Activated CD4-positive, alpha-beta T cell treated with anti-CD3 and anti-CD28 coated beads, Interleukin-2, Interleukin-6, amounts not matched to agents 100 ng/mL and 50 ng/mL, durations not matched to agents 16 hours and 8 hours (primary cell): ENCODE measurements around the gene TGFB1I1.
"Not testable (repeated sequence)": the region's sequence is repeated elsewhere in the genome, so short reads cannot be mapped to it uniquely, and the experiment has no call there.

Experiments
- DNase-seq: peaks from one replicate; pipeline ENCODE4 v3.0.0-alpha.2; 2020

The TGFB1I1 gene

GRCh38 chr16:31489298-31489564 lies 17.3 kb downstream of the TGFB1I1 start:
- no peak for DNase-seq

DNA sequence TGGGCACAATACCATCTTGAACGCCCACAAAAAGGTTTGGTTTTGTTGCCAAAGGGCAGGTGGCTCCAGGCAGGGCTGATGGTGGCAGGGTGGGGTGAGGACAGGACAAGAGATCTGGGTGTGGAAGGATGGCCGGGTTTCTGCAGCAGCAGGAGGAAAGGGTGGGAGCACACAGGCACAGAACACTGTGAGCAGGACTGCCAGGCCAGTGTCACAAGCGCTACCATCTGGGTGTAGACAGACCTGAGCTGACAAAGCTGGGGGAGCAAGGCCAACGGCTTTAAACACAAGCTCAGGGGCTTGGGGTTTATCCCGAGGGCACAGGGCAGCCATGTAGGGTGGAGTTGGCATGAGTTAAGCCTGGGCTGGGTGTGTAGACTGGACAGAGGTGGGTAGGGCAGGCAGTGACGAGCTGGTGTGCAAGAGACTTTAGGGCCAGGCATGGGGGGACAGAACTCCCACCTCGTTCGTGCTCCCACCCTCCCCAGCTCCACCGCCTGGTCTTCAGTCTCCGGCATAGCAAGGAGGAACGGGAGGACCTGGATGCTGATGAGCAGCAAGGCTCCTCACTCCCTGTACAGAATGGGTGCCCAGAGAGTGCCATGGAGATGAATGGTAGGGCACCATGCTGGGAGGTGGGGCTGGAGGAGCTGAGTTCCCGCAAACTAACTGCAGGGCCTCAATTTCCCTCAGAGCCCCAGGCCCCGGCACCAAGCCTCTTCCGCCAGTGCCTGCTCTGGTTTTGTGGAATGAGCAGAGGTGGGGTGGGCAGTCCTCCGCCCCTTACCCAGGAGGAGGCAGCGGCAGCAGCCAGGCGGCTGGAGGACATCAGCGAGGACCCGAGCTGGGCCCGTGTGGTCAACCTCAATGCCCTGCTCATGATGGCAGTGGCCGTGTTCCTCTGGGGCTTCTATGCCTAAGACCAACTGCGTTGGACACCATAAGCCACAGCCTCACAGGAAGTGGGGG lies 17.9 kb downstream of the TGFB1I1 start:
- no peak for DNase-seq

DNA sequence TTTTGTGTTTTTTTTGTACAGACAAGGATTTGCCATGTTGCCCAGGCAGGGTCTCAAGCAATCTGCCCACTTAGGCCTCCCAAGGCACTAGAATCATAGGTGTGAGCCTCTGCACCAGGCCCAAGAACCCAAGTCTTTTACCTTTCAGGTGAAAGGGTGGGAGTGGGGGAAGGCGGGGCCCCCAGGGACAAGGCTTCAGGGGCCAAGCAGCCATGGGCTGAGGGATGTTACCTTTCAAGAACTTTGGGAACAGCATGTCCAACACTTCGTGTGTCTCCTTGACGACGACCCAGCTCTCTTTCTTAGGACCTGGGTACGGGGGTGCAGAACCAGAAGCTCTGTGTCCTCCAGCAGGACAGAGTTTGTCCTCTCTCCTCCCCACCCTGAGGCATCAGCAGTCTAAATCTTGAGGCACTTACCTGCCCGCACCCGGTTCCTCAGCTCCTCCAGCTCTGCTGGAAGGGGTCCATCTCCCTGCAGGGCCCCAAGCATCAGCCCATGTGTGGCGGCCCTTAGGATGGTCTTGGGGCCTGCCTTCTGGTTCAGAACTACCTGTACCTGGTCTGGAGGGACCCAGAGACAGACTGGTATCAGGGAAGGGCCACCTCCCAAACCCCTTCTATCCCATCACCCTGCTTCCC lies 19.9 kb downstream of the TGFB1I1 start:
- no peak for DNase-seq

DNA sequence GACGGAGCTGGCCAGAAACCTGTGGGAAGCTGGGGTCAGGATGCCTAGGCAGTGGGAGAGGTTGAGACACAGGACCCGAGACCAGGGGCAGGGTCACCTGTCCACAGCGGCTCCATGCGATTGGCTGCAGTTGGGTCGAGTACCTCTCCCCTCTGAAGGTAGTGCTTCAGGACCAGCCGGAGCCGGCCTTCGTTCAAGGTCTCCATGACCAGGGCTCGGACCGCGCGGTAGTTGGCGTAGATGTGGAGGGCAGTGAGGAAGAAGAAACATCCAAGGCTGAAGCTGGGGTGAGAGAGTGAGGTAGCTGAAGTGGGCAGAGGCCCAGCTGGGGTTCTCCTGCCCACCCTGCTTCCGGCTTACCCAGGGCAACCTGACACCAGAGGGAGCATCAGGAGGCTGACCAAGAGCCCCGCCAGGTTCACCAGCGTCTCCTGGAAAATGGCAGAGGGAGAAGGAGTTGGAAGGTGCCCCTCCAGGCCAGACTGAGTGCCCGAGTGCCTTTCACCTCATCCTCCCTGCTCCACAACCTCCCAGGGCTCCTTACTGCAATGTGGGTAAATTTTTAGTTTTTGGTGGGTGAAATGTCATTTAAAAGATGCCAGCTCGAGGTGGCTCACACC lies 21.7 kb downstream of the TGFB1I1 start:
- DNase-seq: no peak

GRCh38 chr16:31496670-31497069 lies 24.7 kb downstream of the TGFB1I1 start:
- DNase-seq: no peak

- no peak for DNase-seq
These were observed 26.5 kb downstream of the TGFB1I1 start for GRCh38 chr16:31498493-31498892.

DNA sequence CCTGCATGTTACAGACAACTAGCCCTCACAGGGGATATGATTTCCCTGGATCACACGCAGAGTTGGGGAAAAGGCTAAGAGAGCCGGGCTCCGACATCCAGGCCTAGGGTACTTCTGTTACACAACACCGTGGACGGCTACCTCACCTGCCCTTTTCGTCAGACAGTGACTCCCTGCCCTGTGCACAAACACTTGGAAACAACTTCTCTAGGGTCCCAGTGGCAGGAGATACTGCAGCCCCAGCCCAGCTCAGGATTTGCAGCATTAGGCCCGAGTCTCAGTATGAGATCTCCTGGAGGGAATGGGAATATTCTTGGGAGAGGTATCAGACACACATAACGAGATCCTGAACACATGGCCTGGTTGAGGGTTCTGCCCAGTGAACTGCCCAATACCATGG lies 28.0 kb downstream of the TGFB1I1 start:
- DNase-seq: no peak

GRCh38 chr16:31501226-31501965 lies 29.4 kb downstream of the TGFB1I1 start:
- no peak for DNase-seq

DNA sequence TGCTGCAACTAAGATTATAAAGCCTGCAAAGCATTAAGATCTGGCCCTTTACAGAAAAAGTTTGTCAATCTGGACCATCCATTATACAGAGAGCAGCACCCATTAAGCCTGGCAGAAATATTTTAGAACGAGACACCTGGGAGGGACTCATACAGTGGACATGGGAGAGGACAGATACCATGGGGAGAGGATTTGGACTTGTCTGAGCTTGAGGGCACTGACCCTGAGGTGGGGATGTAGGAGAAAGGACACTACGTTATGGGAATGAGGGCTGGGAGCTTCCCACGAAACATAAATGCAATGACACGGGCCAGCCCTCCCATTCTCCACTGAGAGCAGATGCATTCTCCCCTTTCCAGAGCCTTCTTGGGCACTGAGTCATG lies 30.0 kb downstream of the TGFB1I1 start:
- no peak for DNase-seq

DNA sequence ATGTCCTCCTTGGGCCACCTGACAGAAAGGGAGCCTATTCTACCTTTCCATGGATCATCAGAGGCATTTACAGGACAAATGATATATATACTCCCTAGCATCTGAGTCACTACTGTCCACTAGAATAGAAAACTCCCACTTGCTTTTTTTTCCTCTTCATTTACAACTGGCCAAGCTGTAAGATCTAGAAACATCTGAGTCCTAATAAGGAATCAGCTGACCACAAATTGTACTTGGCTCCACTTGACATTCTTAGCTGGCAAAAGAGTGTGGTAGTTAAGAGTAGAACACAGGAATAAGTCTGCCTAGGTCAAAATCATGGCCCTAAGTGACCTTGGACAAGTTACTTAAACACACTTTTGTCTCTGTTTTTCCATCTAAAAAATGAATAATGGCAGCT lies 31.0 kb downstream of the TGFB1I1 start:
- DNase-seq: no peak

GRCh38 chr16:31503555-31503954 lies 31.6 kb downstream of the TGFB1I1 start:
- not testable (repeated sequence) for DNase-seq

DNA sequence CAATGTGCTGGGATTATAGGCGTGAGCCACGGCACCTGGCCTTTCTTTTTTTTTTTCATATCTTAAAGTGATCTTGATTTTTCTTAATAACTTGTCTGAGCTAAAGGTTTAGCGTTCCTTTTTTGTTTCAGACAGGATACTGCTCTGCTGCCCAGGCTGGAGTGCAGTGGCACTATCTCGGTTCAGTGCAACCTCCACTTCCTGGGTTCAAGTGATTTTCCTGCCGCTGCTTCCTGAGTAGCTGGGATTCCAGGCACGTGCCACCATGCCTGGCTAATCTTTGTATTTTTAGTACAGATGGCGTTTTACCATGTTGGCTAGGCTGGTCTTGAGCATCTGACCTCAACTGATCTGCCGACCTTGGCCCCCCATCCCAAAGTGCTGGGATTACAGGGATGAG lies 32.2 kb downstream of the TGFB1I1 start:
- DNase-seq: no peak

DNA sequence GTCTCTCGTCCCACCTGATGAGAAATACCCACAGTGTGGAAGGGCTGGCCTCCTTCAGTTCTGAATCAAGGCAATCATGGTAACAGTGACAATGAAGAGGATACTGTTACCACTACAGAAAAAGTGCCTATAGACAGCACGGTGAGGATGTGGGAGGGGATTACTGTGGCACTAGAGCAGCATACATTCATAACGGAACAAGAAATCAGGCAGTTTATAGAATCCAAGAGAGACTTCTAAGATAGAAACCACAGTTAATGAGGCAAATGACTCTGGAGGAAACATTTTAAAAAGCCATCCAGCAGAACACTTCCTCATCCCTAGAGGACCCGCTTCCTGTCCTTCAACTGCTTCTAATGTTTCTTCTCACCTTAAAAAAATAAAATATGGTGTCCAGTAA lies 33.5 kb downstream of the TGFB1I1 start:
- DNase-seq: peak; percentile 81

DNA sequence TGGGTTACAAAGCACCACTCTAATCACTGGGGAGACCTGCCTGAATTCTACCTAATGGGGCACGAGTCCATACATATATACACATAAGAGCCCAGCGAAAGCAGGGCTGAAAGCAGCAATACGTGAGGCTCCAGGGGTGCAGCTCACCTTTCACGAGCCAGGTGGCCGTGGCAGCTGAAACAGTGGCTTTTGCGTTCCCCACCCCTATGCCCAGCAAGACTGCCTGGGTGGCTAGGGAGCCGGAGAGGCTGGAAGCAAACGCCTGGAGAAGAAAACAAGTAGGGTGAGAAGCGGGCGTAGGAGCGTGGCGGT lies 35.6 kb downstream of the TGFB1I1 start:
- DNase-seq: no peak

GRCh38 chr16:31507929-31508705 lies 36.2 kb downstream of the TGFB1I1 start, which contains the start of gene RUSF1:
TSS of gene RUSF1 (minus strand) at chr16:31508391. CDS start at chr16:31508373, 18 bp downstream.
- peak; percentile 92 for DNase-seq

DNA sequence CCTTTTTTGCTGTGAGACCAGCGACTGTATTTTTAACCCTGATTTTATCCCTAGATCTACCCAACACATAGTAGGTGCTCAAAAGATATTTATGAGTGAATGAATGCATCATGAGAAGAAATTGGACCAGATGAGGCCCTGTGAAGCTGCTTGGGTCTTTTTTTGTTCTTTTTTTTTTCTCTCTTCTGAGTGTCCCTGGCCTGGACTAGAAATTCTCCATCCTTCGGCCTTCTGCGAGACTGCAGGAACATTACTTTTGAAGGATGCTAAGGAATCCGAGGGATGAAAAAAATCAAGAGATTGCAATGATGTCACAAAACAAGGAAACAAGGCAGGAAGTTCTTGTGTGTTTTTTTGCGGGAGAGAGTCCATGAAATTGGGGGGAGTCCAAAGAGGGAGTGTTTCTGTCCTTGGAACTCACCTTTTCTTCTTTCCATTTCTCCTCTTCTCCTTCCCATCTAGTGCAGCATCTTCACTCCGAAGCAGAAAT lies 36.8 kb downstream of the TGFB1I1 start:
- no peak for DNase-seq

- DNase-seq: no peak
These were observed 41.2 kb downstream of the TGFB1I1 start for GRCh38 chr16:31513126-31513525.

GRCh38 chr16:31513884-31514283 lies 41.9 kb downstream of the TGFB1I1 start:
- DNase-seq: no peak

DNA sequence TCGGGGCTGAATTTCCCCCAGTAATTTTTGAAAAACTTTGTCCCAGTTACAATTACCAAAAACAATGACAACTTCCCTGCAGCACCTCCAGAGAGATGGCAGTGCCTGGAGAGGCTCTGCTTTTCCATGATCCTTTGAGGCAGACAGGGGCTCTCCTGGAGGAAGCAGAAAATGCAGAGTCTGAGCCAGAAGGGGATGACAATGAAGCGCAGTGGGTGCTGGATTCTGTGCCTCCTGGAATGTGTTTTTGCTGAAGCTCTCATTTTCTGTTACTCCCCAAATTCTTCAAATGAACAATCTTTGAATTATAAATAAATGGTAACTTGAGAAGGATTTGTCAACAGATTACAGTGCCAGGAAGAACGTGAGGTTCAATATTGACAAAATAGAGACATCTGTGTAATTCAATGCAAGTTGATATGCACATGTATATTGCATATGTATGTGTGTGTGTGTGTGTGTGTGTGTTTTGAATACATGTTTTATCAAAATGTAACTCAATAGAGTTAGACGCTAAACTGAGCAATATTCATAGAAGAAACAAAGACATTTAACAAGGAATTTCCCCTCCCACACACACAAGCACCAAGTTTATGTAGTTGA lies 45.9 kb downstream of the TGFB1I1 start:
- DNase-seq: no peak

DNA sequence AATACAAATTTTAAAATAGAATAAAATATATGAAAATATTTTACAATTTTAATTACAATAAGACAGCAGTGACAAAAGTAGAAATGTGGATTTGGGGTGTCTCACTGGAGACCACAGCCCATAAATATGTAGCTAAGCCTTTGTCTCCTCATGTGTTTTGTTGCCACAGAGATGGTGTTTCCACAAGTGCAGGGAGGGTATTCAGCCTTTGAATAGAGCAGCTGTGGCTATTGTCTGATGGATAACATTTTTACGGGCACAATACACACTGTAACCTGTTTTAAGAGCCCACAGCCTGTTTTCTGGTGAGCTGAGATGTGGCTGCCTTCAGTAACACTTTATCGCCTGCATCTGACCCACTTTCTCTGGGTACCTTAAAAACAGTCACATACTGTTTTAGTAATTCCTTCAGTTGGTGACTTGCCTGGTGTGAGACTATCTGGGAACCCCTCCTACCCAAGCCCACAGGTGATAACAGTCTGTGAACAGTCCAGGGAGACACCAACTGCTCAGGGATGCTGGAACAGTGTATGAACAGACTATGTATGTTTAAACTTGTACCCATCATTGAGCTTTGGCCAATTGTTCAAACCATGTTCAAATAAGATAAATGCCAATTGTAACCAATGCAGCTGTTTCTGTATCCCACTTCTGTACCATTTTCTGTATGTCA lies 47.9 kb downstream of the TGFB1I1 start:
- no peak for DNase-seq

- DNase-seq: no peak
These were observed 49.4 kb downstream of the TGFB1I1 start for GRCh38 chr16:31521368-31521767.
